Stimulated activated naive CD8-positive, alpha-beta T cell treated with anti-CD3 and anti-CD28 coated beads, Interleukin-15, Interleukin-2, amounts not matched to agents 100 ng/mL and 50 ng/mL, for 24 hours (primary cell): ENCODE data around the gene PROX2.
A peak's percentile ranks its signal among the peaks of the same experiment; 100 is the strongest.

ENCODE experiments used
- H3K27ac Mint-ChIP-seq: one replicate; pipeline ENCODE4 v1.8.0; 2021; ENCODE audit warnings: mild to moderate bottlenecking, mixed read lengths
- H3K27me3 Mint-ChIP-seq: one replicate; pipeline ENCODE4 v1.8.0; 2021; ENCODE audit warnings: mixed read lengths
- H3K36me3 Mint-ChIP-seq: one replicate; pipeline ENCODE4 v1.8.0; 2021; ENCODE audit warnings: low read depth, mixed read lengths
- H3K4me1 Mint-ChIP-seq: one replicate; pipeline ENCODE4 v1.8.0; 2021; ENCODE audit warnings: low read depth, mixed read lengths
- H3K4me3 Mint-ChIP-seq: one replicate; pipeline ENCODE4 v1.8.0; 2021; ENCODE audit warnings: mild to moderate bottlenecking, mixed read lengths
- H3K9me3 Mint-ChIP-seq: one replicate; pipeline ENCODE4 v1.8.0; 2021; ENCODE audit warnings: mixed read lengths

The PROX2 gene

GRCh38 chr14:74913393-74913910 lies 37.5 kb upstream of the PROX2 start:
- Mint-ChIP-seq H3K36me3 (no peaks in the 10 kb centered on the region), H3K27me3 (no peaks in the 10 kb centered on the region), H3K4me1 (no peaks in the 10 kb centered on the region), H3K4me3 (no peak overlapping the region), H3K9me3 (no peaks in the 10 kb centered on the region), H3K27ac (no peak overlapping the region)

GRCh38 chr14:74912801-74913200 lies 36.9 kb upstream of the PROX2 start:
- no peaks in the 10 kb centered on the region for H3K9me3 Mint-ChIP-seq
- H3K4me3 Mint-ChIP-seq: no peak overlapping the region
- no peak overlapping the region for H3K27ac Mint-ChIP-seq
- no peaks in the 10 kb centered on the region for H3K4me1 Mint-ChIP-seq
- no peaks in the 10 kb centered on the region for H3K36me3 Mint-ChIP-seq
- no peaks in the 10 kb centered on the region for H3K27me3 Mint-ChIP-seq

- no peaks in the 10 kb centered on the region for H3K27me3 Mint-ChIP-seq
- no peak overlapping the region for H3K27ac Mint-ChIP-seq
- no peaks in the 10 kb centered on the region for H3K9me3 Mint-ChIP-seq
- no peaks in the 10 kb centered on the region for H3K36me3 Mint-ChIP-seq
- H3K4me1 Mint-ChIP-seq: no peaks in the 10 kb centered on the region
- no peak overlapping the region for H3K4me3 Mint-ChIP-seq
Measured at GRCh38 chr14:74912111-74912510, 36.2 kb upstream of the PROX2 start.

- no peaks in the 10 kb centered on the region for H3K27me3 Mint-ChIP-seq
- H3K4me3 Mint-ChIP-seq: no peak overlapping the region
Measured at GRCh38 chr14:74911704-74912103, 35.8 kb upstream of the PROX2 start.

GRCh38 chr14:74911221-74911620 lies 35.3 kb upstream of the PROX2 start:
- Mint-ChIP-seq H3K9me3 (no peaks in the 10 kb centered on the region), H3K36me3 (no peaks in the 10 kb centered on the region), H3K27me3 (no peaks in the 10 kb centered on the region), H3K4me3 (no peak overlapping the region), H3K4me1 (no peaks in the 10 kb centered on the region), H3K27ac (no peak overlapping the region)

More at GRCh38 chr14:74911704-74912103, 35.8 kb upstream of the PROX2 start:
- Mint-ChIP-seq H3K4me1 (no peaks in the 10 kb centered on the region), H3K36me3 (no peaks in the 10 kb centered on the region), H3K9me3 (no peaks in the 10 kb centered on the region), H3K27ac (no peak overlapping the region)

GRCh38 chr14:74910556-74910955 lies 34.6 kb upstream of the PROX2 start:
- Mint-ChIP-seq H3K4me3 (no peak overlapping the region), H3K27ac (no peak overlapping the region), H3K4me1 (no peaks in the 10 kb centered on the region), H3K9me3 (no peaks in the 10 kb centered on the region), H3K36me3 (no peaks in the 10 kb centered on the region), H3K27me3 (no peaks in the 10 kb centered on the region)

- Mint-ChIP-seq H3K36me3 (no peaks in the 10 kb centered on the region), H3K9me3 (no peaks in the 10 kb centered on the region), H3K4me1 (no peaks in the 10 kb centered on the region), H3K27me3 (no peaks in the 10 kb centered on the region), H3K27ac (no peak overlapping the region), H3K4me3 (no peak overlapping the region)
Measured at GRCh38 chr14:74909911-74910310, 34.0 kb upstream of the PROX2 start.

GRCh38 chr14:74909501-74909900 lies 33.6 kb upstream of the PROX2 start:
- Mint-ChIP-seq H3K4me1 (no peaks in the 10 kb centered on the region), H3K27ac (no peak overlapping the region), H3K9me3 (no peaks in the 10 kb centered on the region), H3K27me3 (no peaks in the 10 kb centered on the region), H3K36me3 (no peaks in the 10 kb centered on the region), H3K4me3 (no peak overlapping the region)

- Mint-ChIP-seq H3K27me3 (no peaks in the 10 kb centered on the region), H3K36me3 (peaks cover 3% of the 10 kb centered on the region), H3K4me3 (no peak overlapping the region), H3K27ac (no peak overlapping the region), H3K4me1 (no peaks in the 10 kb centered on the region), H3K9me3 (no peaks in the 10 kb centered on the region)
Measured at GRCh38 chr14:74908861-74909341, 33.0 kb upstream of the PROX2 start.

DNA sequence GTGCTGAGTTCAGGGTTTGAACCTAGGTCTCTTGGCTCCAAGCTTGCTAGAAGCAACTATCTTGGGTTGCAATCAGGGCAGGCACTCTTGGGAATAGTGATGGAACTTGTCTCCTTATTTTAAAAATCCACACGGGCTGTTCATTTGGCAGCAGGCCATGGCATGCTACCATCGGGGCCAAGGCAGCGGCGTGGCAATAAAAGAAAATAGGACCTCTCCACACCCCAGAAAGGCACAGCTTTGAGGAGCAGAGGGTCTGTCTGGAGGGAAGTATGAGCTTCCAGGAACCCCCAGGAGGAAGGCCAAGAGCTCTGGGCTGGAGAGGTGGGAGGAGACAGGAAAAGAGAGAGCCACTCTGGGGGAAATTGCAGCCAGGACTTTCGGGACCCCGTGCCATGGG lies 31.8 kb upstream of the PROX2 start:
- no peaks in the 10 kb centered on the region for H3K27me3 Mint-ChIP-seq
- H3K4me1 Mint-ChIP-seq: no peaks in the 10 kb centered on the region
- H3K27ac Mint-ChIP-seq: no peak overlapping the region
- no peak overlapping the region for H3K4me3 Mint-ChIP-seq
- no peaks in the 10 kb centered on the region for H3K9me3 Mint-ChIP-seq
- peaks cover 11% of the 10 kb centered on the region for H3K36me3 Mint-ChIP-seq

- Mint-ChIP-seq H3K4me3 (no peak overlapping the region), H3K36me3 (peaks cover 15% of the 10 kb centered on the region), H3K9me3 (no peaks in the 10 kb centered on the region), H3K27ac (no peak overlapping the region), H3K4me1 (no peaks in the 10 kb centered on the region), H3K27me3 (no peaks in the 10 kb centered on the region)
Measured at GRCh38 chr14:74906925-74907521, 31.1 kb upstream of the PROX2 start.

DNA sequence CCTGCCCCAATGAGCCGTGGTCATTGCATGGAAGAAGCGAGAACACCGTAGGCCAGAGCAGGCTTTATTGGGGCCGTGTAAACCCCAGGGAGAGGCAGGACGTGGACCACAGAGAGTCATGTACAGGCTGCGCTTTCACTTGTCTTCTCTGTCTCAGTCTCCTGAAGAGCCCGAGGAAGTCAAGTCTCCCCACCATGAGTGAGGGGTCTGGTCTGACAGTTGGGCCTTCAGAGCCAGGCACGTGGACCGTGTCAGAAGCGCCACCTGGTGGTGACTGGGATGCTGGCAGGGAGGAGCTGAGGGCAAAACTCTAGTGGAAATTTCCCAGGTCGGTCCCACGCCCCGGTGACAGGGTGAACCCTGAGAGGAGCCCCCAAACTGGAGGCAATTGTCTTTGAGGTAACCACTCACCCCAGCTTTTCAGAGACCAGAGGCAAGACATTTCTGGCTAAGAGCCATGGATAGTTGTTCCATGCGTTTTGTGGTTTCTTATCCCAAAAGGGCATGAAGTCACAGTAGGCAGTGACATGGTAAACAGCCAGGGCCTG lies 29.7 kb upstream of the PROX2 start:
- no peaks in the 10 kb centered on the region for H3K27me3 Mint-ChIP-seq
- H3K36me3 Mint-ChIP-seq: peaks cover 24% of the 10 kb centered on the region
- H3K4me3 Mint-ChIP-seq: no peak overlapping the region
- H3K4me1 Mint-ChIP-seq: no peaks in the 10 kb centered on the region
- H3K27ac Mint-ChIP-seq: no peak overlapping the region
- H3K9me3 Mint-ChIP-seq: no peaks in the 10 kb centered on the region

GRCh38 chr14:74904635-74905503 lies 28.9 kb upstream of the PROX2 start:
- Mint-ChIP-seq H3K4me3 (no peak overlapping the region), H3K4me1 (no peaks in the 10 kb centered on the region), H3K27me3 (no peaks in the 10 kb centered on the region), H3K36me3 (peaks cover 32% of the 10 kb centered on the region), H3K27ac (no peak overlapping the region), H3K9me3 (no peaks in the 10 kb centered on the region)

DNA sequence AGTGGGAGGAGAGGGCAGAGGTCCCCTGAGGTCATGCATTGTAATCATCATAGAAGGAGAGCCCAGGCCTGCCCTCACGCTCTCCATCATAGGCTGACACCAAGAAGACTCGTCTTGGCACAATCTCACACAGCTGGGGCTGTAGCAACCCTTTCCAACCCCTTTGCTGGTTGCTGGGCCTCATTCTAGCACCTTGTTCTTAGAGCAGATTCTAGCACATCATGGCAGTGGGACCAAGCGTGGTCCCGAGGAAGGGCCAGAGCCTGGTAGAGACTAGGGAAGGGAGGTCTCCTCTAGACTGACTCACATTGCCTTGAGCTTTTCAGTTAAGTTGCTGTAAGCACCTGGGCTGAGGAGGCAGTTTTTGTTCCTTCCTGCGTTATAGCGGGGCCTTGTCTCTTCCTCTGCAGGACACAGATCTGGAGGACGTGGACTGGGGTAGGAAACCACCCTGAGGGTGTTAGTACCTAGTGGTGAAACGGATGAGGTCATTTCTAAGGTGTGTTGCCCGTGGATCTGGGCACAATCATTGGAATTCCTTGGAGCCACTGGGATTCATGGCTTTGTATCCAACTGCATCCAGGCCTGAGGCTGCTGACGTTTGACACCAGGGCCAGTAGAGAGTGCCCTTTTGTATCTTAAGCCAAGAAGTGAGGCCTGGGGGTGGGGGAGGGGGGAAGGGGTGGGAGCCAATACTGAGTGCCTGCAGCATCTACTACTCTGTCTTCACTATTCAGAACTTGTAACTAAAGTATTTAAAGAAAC lies 27.2 kb upstream of the PROX2 start:
- Mint-ChIP-seq H3K4me1 (no peaks in the 10 kb centered on the region), H3K9me3 (no peaks in the 10 kb centered on the region), H3K27me3 (no peaks in the 10 kb centered on the region), H3K4me3 (no peak overlapping the region), H3K36me3 (peaks cover 50% of the 10 kb centered on the region), H3K27ac (peak overlapping the region; percentile 45)

GRCh38 chr14:74898694-74899093 lies 22.7 kb upstream of the PROX2 start:
- no peaks in the 10 kb centered on the region for H3K27me3 Mint-ChIP-seq
- H3K4me1 Mint-ChIP-seq: no peaks in the 10 kb centered on the region
- H3K36me3 Mint-ChIP-seq: peaks cover 80% of the 10 kb centered on the region
- peak overlapping the region; percentile 45 for H3K27ac Mint-ChIP-seq
- H3K9me3 Mint-ChIP-seq: no peaks in the 10 kb centered on the region
- H3K4me3 Mint-ChIP-seq: no peak overlapping the region
